Epithelial cell of proximal tubule (primary cell): ENCODE measurements around the gene PRCC. TPM values are rescaled to one million over a fixed set of nuclear protein-coding genes. Genes with fewer than 3 reads are reported as not detected.

Source experiments
- DNase-seq: peaks from one replicate; pipeline ENCODE4 v3.0.0-alpha.2; 2011; ENCODE audit warnings: low read depth
- H3K4me3 ChIP-seq: 2 replicates; pipeline ENCODE4 v1.5.1; 2011; ENCODE audit warnings: low read depth, mild to moderate bottlenecking, low read length
- CTCF ChIP-seq: conservative IDR thresholded peaks from 2 replicates; pipeline ENCODE4 v1.5.1; 2012; ENCODE audit warnings: low read depth, mild to moderate bottlenecking, low read length
- total RNA-seq: library from RNA; depleted of rRNA; stranded (reverse); fragments of >200 nt; gene quantifications from 2 replicates; pipeline ENCODE4 v1.2.3, GENCODE V29; 2015

Gene PRCC
- 49.5 and 51.2 TPM in 2 replicates for total RNA-seq

GRCh38 chr1:156767101-156767878 is at the start of gene PRCC:
PRCC (plus strand) TSS chr1:156767535; CDS start chr1:156767772, 237 bp downstream.
- DNase-seq = peak; percentile 99
- TF ChIP-seq CTCF = peak; percentile 9
- H3K4me3 ChIP-seq = peak within 1 kb of the TSS; percentile 87

- no peak overlapping the region for H3K4me3 ChIP-seq
- TF ChIP-seq CTCF = no peak
- no peak for DNase-seq
These were observed 46.2 kb upstream of the PRCC start for GRCh38 chr1:156721131-156721530.

GRCh38 chr1:156721535-156721934 is 45.8 kb upstream of the PRCC start:
- TF ChIP-seq CTCF = no peak
- H3K4me3 ChIP-seq = no peak overlapping the region
- DNase-seq = no peak

- peak; percentile 99 for TF ChIP-seq CTCF
- H3K4me3 ChIP-seq = peak overlapping the region; percentile 100
- no peak for DNase-seq
These were observed 41.6 kb upstream of the PRCC start for GRCh38 chr1:156725683-156726280.

- DNase-seq = no peak
- peak; percentile 73 for TF ChIP-seq CTCF
- peak overlapping the region; percentile 100 for H3K4me3 ChIP-seq
These were observed 40.6 kb upstream of the PRCC start for GRCh38 chr1:156726549-156727226.

- peak overlapping the region; percentile 100 for H3K4me3 ChIP-seq
- no peak for TF ChIP-seq CTCF
- DNase-seq = no peak
These were observed 39.8 kb upstream of the PRCC start for GRCh38 chr1:156727492-156727891.
